Astrocyte of the spinal cord (primary cell): ENCODE data around the gene KIRREL1.

Experiments
- DNase-seq: peaks from one replicate; pipeline ENCODE4 v3.0.0; 2011; ENCODE audit warnings: low read depth, low spot score
- H3K4me3 ChIP-seq: 2 replicates; pipeline ENCODE4 v1.5.1; 2011; ENCODE audit warnings: low read depth, mild to moderate bottlenecking, low read length, moderate library complexity
- in situ Hi-C: cut with HindIII; loops from 2 replicates; pipeline ENCODE4 v1.10.0; 2017; ENCODE audit warnings: low sequenced_read_pairs
- TF ChIP-seq, protein P1 (sequence below): IDR thresholded peaks from 2 replicates; pipeline ENCODE4 v1.5.1; 2012; ENCODE audit warnings: low read depth, mild to moderate bottlenecking, low read length, inconsistent platforms

KIRREL1 gene

DNA sequence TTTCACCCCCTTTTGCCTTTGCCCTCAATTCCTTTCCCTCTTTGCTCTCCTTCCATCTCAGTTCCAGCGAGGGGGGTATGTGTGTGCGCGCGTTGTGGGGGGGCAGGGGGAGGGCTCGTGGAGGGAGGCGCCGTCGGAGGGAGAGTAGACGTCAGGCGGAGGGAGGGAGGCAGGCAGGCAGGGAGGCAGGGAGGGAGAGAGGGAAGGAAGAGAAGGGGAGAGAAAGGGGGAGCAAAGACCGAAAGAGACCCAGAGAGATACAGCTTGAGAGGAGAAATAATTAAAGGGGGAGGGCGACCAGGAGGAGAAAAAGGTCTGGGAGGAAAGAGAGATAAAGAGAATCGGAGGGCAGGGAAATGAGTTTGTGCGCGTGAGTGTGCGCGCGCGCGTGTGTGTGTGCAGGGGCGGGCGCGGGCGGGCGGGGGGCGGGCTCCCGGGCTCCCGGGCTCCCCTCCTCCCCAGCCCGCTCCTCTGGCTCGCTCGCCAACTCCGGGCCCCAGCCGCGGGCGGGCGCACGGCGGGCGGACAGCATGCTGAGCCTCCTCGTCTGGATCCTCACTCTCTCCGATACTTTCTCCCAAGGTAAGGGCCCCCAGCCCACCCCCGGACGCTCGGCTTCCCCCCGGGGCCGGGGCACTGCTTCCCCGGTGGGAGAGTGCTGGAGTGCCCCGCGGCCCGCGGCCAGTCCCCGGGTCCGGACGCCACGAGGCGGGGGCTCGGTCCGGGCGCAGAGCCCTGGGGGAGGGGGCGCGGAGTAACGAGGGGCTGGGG is at the start of gene KIRREL1:
Gene KIRREL1 (plus strand): TSS at position 499 of the 771 bp plus-strand sequence. CDS start 32 bp downstream, at position 531.
- in situ Hi-C loops: no loop called here
- TF ChIP-seq, protein P1, sequence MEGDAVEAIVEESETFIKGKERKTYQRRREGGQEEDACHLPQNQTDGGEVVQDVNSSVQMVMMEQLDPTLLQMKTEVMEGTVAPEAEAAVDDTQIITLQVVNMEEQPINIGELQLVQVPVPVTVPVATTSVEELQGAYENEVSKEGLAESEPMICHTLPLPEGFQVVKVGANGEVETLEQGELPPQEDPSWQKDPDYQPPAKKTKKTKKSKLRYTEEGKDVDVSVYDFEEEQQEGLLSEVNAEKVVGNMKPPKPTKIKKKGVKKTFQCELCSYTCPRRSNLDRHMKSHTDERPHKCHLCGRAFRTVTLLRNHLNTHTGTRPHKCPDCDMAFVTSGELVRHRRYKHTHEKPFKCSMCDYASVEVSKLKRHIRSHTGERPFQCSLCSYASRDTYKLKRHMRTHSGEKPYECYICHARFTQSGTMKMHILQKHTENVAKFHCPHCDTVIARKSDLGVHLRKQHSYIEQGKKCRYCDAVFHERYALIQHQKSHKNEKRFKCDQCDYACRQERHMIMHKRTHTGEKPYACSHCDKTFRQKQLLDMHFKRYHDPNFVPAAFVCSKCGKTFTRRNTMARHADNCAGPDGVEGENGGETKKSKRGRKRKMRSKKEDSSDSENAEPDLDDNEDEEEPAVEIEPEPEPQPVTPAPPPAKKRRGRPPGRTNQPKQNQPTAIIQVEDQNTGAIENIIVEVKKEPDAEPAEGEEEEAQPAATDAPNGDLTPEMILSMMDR: no peak
- H3K4me3 ChIP-seq: peak within 1 kb of the TSS; percentile 98
- peak; percentile 79 for DNase-seq

- TF ChIP-seq, protein P1: no peak
- H3K4me3 ChIP-seq: no peak overlapping the region
- in situ Hi-C loops: no loop called here
- DNase-seq: no peak
These were observed 48.7 kb upstream of the KIRREL1 start for GRCh38 chr1:157944663-157945280.

DNA sequence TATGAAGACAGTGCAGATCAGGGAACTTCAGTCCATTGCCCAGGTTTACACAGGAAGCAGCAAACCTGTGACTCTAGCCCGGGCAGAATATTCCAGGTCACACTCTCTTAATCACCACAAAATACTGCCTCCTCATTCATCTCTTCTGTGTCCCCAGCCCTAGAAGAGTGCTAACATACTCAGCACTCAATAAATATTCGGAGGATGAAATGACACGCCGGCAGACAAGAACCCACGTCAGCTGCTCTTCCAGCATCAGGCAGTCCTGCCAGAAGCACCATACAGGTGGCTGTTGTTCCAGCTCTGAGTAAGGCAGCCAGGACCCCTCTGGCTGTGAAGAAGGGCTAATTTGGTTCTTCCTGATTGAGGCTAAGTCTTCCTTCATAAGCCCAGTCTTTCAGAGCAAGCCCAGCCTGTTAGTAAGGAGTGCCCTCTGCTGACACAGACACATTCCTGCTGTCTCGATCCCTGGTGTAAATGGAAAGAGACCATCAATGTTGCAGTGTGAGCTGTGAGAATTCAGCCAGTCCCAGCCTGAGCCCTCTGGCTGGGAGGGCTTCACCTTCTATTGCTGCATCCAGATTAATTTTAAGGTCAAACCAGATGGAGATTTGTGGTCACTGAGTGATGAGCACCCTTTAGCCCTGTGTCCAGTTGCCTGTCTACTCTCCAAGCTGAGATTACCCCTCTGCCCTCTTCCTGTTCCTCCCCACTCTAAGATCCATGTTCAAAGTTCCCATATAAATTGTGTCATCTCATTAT is 45.0 kb upstream of the KIRREL1 start:
- DNase-seq: peak; percentile 33
- H3K4me3 ChIP-seq: no peak overlapping the region
- TF ChIP-seq, protein P1: peak; percentile 63
- in situ Hi-C loops: no loop called here

DNA sequence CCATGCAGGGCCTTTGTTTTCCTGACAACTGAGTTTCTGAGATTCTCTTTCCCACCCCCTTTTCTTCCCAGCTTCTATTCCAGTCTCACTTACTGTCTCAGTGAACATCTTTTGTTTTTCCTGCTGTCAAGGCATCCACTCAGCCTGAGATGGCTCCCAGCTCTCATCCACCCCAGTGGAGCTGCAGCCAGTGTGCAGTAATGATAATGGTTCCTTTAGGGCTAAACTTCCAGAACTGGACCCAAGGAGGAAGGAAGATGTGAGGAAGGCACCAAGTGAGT is 44.4 kb upstream of the KIRREL1 start:
- DNase-seq: no peak
- in situ Hi-C loops: no loop called here

DNA sequence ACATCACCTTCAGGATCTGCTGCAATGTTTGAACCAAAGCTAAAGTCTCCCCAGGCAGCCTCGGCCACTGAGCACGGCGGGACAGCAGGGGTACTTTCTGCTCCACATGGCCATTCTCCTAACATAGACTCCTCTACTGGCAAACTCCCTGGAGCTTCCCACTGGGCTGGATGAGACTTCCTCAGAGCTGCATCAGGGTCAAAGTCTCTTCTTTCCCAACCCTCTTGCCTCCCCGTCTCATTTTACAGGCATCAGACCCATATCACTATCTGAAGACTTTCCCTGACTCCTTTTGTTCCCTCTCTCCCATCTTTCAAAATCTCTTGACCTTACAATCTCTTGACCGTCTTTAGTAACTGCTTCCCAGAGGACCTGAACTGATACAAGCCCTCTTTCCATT is 42.2 kb upstream of the KIRREL1 start:
- in situ Hi-C loops: no loop called here
- TF ChIP-seq, protein P1: no peak
- DNase-seq: no peak
- H3K4me3 ChIP-seq: no peak overlapping the region

More for the DNA sequence above, 44.4 kb upstream of the KIRREL1 start:
- H3K4me3 ChIP-seq: no peak overlapping the region
- TF ChIP-seq, protein P1: no peak

- in situ Hi-C loops: no loop called here
- no peak for DNase-seq
- no peak overlapping the region for H3K4me3 ChIP-seq
- TF ChIP-seq, protein P1: no peak
These were observed 40.8 kb upstream of the KIRREL1 start for GRCh38 chr1:157952601-157953000.
